Mammary epithelial cell (primary cell): Measurements from ENCODE around the gene SLC24A3.

Experiments
- EZH2 ChIP-seq: IDR thresholded peaks from 2 replicates; pipeline ENCODE4 v1.6.1; 2012; ENCODE audit warnings: low read length, inconsistent platforms, borderline replicate concordance
- TF ChIP-seq, protein P1 (sequence below), 2 donors: IDR thresholded peaks in 1 of 2; conservative IDR thresholded peaks in 1 of 2; 2 replicates each; pipeline ENCODE4 v1.5.1; 2011 to 2012; ENCODE audit warnings: inconsistent platforms in 2 of 2, low read length in 2 of 2, mild to moderate bottlenecking in 2 of 2, control low read depth in 1 of 2, low read depth in 1 of 2; ENCODE audit not compliant: insufficient read depth in 1 of 2; ENCODE audit errors: extremely low read depth in 1 of 2

DNA sequence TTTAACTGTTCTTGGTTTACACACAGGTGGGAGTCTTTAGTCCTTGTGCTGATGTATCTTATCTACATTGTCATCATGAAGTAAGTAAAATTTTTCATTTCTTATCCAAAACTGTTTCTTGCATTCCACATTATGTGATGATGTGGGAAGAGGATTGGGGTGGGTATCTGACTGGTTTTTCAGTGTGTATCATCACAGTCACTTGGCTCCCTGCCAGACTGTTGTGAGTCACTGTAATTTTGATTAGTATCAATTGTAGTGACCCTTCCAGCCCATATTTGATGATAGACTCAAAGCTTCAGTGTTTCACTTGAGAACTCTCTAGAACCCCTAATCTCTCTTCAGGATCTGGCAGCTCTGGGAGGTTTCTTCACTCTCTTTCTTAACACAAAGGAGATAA lies 461.1 kb downstream of the SLC24A3 start:
- TF ChIP-seq, protein P1, sequence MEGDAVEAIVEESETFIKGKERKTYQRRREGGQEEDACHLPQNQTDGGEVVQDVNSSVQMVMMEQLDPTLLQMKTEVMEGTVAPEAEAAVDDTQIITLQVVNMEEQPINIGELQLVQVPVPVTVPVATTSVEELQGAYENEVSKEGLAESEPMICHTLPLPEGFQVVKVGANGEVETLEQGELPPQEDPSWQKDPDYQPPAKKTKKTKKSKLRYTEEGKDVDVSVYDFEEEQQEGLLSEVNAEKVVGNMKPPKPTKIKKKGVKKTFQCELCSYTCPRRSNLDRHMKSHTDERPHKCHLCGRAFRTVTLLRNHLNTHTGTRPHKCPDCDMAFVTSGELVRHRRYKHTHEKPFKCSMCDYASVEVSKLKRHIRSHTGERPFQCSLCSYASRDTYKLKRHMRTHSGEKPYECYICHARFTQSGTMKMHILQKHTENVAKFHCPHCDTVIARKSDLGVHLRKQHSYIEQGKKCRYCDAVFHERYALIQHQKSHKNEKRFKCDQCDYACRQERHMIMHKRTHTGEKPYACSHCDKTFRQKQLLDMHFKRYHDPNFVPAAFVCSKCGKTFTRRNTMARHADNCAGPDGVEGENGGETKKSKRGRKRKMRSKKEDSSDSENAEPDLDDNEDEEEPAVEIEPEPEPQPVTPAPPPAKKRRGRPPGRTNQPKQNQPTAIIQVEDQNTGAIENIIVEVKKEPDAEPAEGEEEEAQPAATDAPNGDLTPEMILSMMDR (conservative IDR thresholded peaks at IDR 0.05 in 1 of 2, IDR thresholded peaks at IDR 0.05 in 1 of 2; ENCODE audit: extremely low read depth in 1 of 2, insufficient read depth in 1 of 2, low read depth in 1 of 2, low read length in 2 of 2) = no peak
- no peak for TF ChIP-seq EZH2
